HCT116 (cell line): ENCODE measurements around the gene GNAI3. TPM values are rescaled to one million over a fixed set of nuclear protein-coding genes. Genes with fewer than 3 reads are reported as not detected.

Source experiments
- ATAC-seq: fragments of 200-7000 bp; cut with Tn5 transposase; 2 replicates; pipeline ENCODE4 v1.9.1; 2020; ENCODE audit warnings: mild to moderate bottlenecking, moderate library complexity
- BruUV-seq: library from RNA; stranded (reverse); fragments of 400-500 nt; replicated peaks from 2 replicates; lab custom pipeline; 2021; lab: Mats Ljungman, UMichigan
- CTCF ChIA-PET: fragments of 300-600 bp; sonication (Branson Sonifier 250); formaldehyde crosslinking; loops from one replicate; lab custom pipeline; 2021; ENCODE audit warnings: antibody characterized with exemption; lab: Charles Lee
- POLR2A ChIA-PET: fragments of 300-600, 350-600 bp; sonication (Branson Sonifier 250); formaldehyde crosslinking; loops from one replicate; lab custom pipeline; 2021; ENCODE audit warnings: antibody characterized with exemption; lab: Charles Lee
- RAD21 ChIA-PET, 2 experiments: fragments of 300-600 bp; sonication (Branson Sonifier 250); formaldehyde crosslinking; loops; one replicate each; lab custom pipeline; 2023; ENCODE audit warnings: low total read pairs in 2 of 2; ENCODE audit not compliant: uncharacterized antibody in 2 of 2, unreplicated experiment in 2 of 2, low non-redundant PET in 1 of 2; lab: Charles Lee
- DNase-seq: peaks from one replicate; pipeline ENCODE4 v3.0.0-alpha.2; 2010; ENCODE audit warnings: low read depth, low spot score
- H2AFZ ChIP-seq: fragments of 200-600 bp; shearing (Covaris generic), sonication (generic); 2 replicates; pipeline ENCODE4 v1.6.1; 2017; ENCODE audit warnings: low read depth, mixed run types, mixed read lengths, antibody characterized with exemption, low read length; ENCODE audit not compliant: poor library complexity, severe bottlenecking
- H3K27ac ChIP-seq: 2 replicates; pipeline ENCODE4 v1.5.1; 2012; ENCODE audit warnings: low read depth, low read length
- H3K27me3 ChIP-seq: fragments of 200-600 bp; sonication (generic); 2 replicates; pipeline ENCODE4 v1.6.1; 2016; ENCODE audit warnings: mixed run types, low read length, mixed read lengths; ENCODE audit not compliant: insufficient read depth
- H3K36me3 ChIP-seq, 2 experiments: fragments of 200-500 bp in 1 of 2; fragments of 200-600 bp in 1 of 2; sonication (Bioruptor generic) in 1 of 2; sonication (generic) in 1 of 2; 2 replicates each; pipeline versions ENCODE4 v1.5.1 to v1.6.1; 2014 to 2016; ENCODE audit warnings: low read length in 2 of 2, inconsistent platforms in 1 of 2, mixed read lengths in 1 of 2, mixed run types in 1 of 2; ENCODE audit not compliant: insufficient read depth in 2 of 2, control insufficient read depth in 1 of 2
- H3K4me1 ChIP-seq, 2 experiments: fragments of 200-600 bp in 1 of 2; sonication (generic) in 1 of 2; 2 replicates each; pipeline versions ENCODE4 v1.5.1 to v1.6.1; 2012 to 2017; ENCODE audit warnings: low read length in 2 of 2, inconsistent platforms in 1 of 2, mild to moderate bottlenecking in 1 of 2, mixed read lengths in 1 of 2, mixed run types in 1 of 2, moderate library complexity in 1 of 2; ENCODE audit not compliant: insufficient read depth in 2 of 2, control insufficient read depth in 1 of 2
- H3K4me2 ChIP-seq: fragments of 200-600 bp; sonication (generic); 2 replicates; pipeline ENCODE4 v1.6.1; 2017; ENCODE audit warnings: mixed run types, low read length, mixed read lengths
- H3K4me3 ChIP-seq, 2 experiments: fragments of 200-600 bp in 1 of 2; sonication (generic) in 1 of 2; replicated peaks in 1 of 2; 2 replicates each; pipeline ENCODE4 v1.5.1; 2011 to 2016; ENCODE audit warnings: low read length in 2 of 2, control low read depth in 1 of 2, low read depth in 1 of 2, mild to moderate bottlenecking in 1 of 2, mixed read lengths in 1 of 2, mixed run types in 1 of 2
- H3K79me2 ChIP-seq: fragments of 200-600 bp; sonication (generic); 2 replicates; pipeline ENCODE4 v1.6.1; 2017; ENCODE audit warnings: mild to moderate bottlenecking, mixed run types, low read length, moderate library complexity, mixed read lengths; ENCODE audit not compliant: insufficient read depth
- H3K9ac ChIP-seq: fragments of 200-600 bp; sonication (generic); 2 replicates; pipeline ENCODE4 v1.6.1; 2016; ENCODE audit warnings: low read length, mixed read lengths
- H3K9me2 ChIP-seq: fragments of 200-600 bp; sonication (generic), shearing (Covaris generic); 2 replicates; pipeline ENCODE4 v1.6.1; 2017; ENCODE audit warnings: mixed run types, mild to moderate bottlenecking, moderate library complexity; ENCODE audit not compliant: insufficient read depth
- H3K9me3 ChIP-seq, 2 experiments: fragments of 200-500 bp in 1 of 2; fragments of 200-600 bp in 1 of 2; sonication (Bioruptor generic) in 1 of 2; sonication (generic) in 1 of 2; 2 replicates each; pipeline ENCODE4 v1.6.1; 2014 to 2017; ENCODE audit warnings: low read length in 2 of 2, mixed read lengths in 2 of 2, inconsistent platforms in 1 of 2, low read depth in 1 of 2, mild to moderate bottlenecking in 1 of 2, mixed run types in 1 of 2, moderate library complexity in 1 of 2; ENCODE audit not compliant: control insufficient read depth in 1 of 2, insufficient read depth in 1 of 2
- H4K20me1 ChIP-seq: fragments of 200-600 bp; sonication (generic), shearing (Covaris generic); 2 replicates; pipeline ENCODE4 v1.6.1; 2017; ENCODE audit warnings: mixed run types, mild to moderate bottlenecking, moderate library complexity; ENCODE audit not compliant: insufficient read depth
- ATF3 ChIP-seq: IDR thresholded peaks from 2 replicates; pipeline ENCODE4 v1.6.1; 2012
- CBX3 ChIP-seq: IDR thresholded peaks from 2 replicates; pipeline ENCODE4 v1.6.1; 2012; ENCODE audit warnings: low read depth
- CEBPB ChIP-seq: IDR thresholded peaks from 2 replicates; pipeline ENCODE4 v1.6.1; 2012; ENCODE audit warnings: low read depth
- ELF1 ChIP-seq: IDR thresholded peaks from 2 replicates; pipeline ENCODE4 v1.6.1; 2012; ENCODE audit warnings: low read depth, borderline replicate concordance
- EZH2 ChIP-seq: fragments of 200-600 bp; sonication (generic); IDR thresholded peaks from 2 replicates; pipeline ENCODE4 v1.6.1; 2017; ENCODE audit warnings: antibody characterized with exemption, mixed run types
- EZH2phosphoT487 ChIP-seq: fragments of 200-600 bp; IDR thresholded peaks from 2 replicates; pipeline ENCODE4 v1.6.1; 2018; ENCODE audit warnings: antibody characterized with exemption, borderline replicate concordance
- FOSL1 ChIP-seq: IDR thresholded peaks from 2 replicates; pipeline ENCODE4 v1.6.1; 2012; ENCODE audit warnings: low read depth
- JUND ChIP-seq: IDR thresholded peaks from 2 replicates; pipeline ENCODE4 v1.6.1; 2012
- MAX ChIP-seq: IDR thresholded peaks from 2 replicates; pipeline ENCODE4 v1.6.1; 2012
- POLR2AphosphoS5 ChIP-seq: IDR thresholded peaks from 2 replicates; pipeline ENCODE4 v1.6.1; 2011; ENCODE audit warnings: mild to moderate bottlenecking, low read depth, low read length, moderate library complexity
- REST ChIP-seq: IDR thresholded peaks from 2 replicates; pipeline ENCODE4 v1.6.1; 2012; ENCODE audit warnings: low read depth
- SIN3A ChIP-seq: IDR thresholded peaks from 2 replicates; pipeline ENCODE4 v1.6.1; 2012; ENCODE audit warnings: low read depth
- SP1 ChIP-seq: IDR thresholded peaks from 2 replicates; pipeline ENCODE4 v1.6.1; 2012; ENCODE audit warnings: low read depth
- SRF ChIP-seq: IDR thresholded peaks from 2 replicates; pipeline ENCODE4 v1.6.1; 2012; ENCODE audit warnings: low read depth
- TCF7L2 ChIP-seq: IDR thresholded peaks from 2 replicates; pipeline ENCODE4 v1.7.0; 2011; ENCODE audit warnings: borderline replicate concordance, inconsistent platforms; ENCODE audit not compliant: insufficient read depth, insufficient read length; ENCODE audit errors: extremely low read depth
- ZBTB33 ChIP-seq: IDR thresholded peaks from 2 replicates; pipeline ENCODE4 v1.6.1; 2011; ENCODE audit warnings: mild to moderate bottlenecking, low read length, moderate library complexity; ENCODE audit not compliant: insufficient replicate concordance; ENCODE audit errors: extremely low read depth
- ZFX ChIP-seq: fragments of 450-650 bp; IDR thresholded peaks from 2 replicates; pipeline ENCODE4 v1.6.1; 2017
- ZNF274 ChIP-seq: fragments of 200-500 bp; sonication (Bioruptor generic); IDR thresholded peaks from 2 replicates; pipeline ENCODE4 v1.6.1; 2014; ENCODE audit warnings: mild to moderate bottlenecking, low read depth, low read length, inconsistent platforms
- intact Hi-C: fragments of 100-400 bp; cut with micrococcal nuclease; formaldehyde crosslinking; loops from 2 replicates; pipeline ENCODE4 v1.10.0; 2022
- total RNA-seq: library from RNA; stranded (reverse); gene quantifications from one replicate; pipeline ENCODE4 v1.2.1, GENCODE V29; 2021; ENCODE audit not compliant: unreplicated experiment

GNAI3 gene
- total RNA-seq, 1 experiment from 2014 or later = 9.5 TPM

GRCh38 chr1:109641861-109642260, 93.4 kb downstream of the GNAI3 start:
- Histone ChIP-seq H2AFZ (no peak overlapping the region), H3K79me2 (no peaks in the 10 kb centered on the region), H3K9me3 (no peaks in the 10 kb centered on the region), H4K20me1 (no peaks in the 10 kb centered on the region), H3K27ac (no peak overlapping the region), H3K4me1 (peaks cover 3 to 19% of the 10 kb centered on the region in 2 experiments), H3K4me3 (no peak overlapping the region), H3K9me2 (no peaks in the 10 kb centered on the region), H3K36me3 (no peaks in the 10 kb centered on the region), H3K9ac (no peak overlapping the region), H3K4me2 (no peak overlapping the region), H3K27me3 (no peaks in the 10 kb centered on the region)
- CTCF ChIA-PET = interaction anchor here (3.3 to 4.0 kb wide), 4 partner anchors 7 to 342 kb away, joined by 50 to 73 read pairs (median 58); partner anchors contain the start of gene AHCYL1
- POLR2A ChIA-PET = no interaction called here
- ATAC-seq = no peak
- TF ChIP-seq REST = no peak
- no peak for TF ChIP-seq SIN3A
- no peak for TF ChIP-seq EZH2
- no peak for TF ChIP-seq ZNF274
- no peak for TF ChIP-seq SP1
- TF ChIP-seq ATF3 = no peak
- TF ChIP-seq TCF7L2 = no peak
- no peak for TF ChIP-seq FOSL1
- no peak for TF ChIP-seq CEBPB
- TF ChIP-seq SRF = no peak
- TF ChIP-seq JUND = no peak
- TF ChIP-seq MAX = no peak
- no peak for TF ChIP-seq ZBTB33
- TF ChIP-seq ELF1 = no peak
- TF ChIP-seq POLR2AphosphoS5 = no peak
- TF ChIP-seq ZFX = no peak
- no peak for TF ChIP-seq CBX3
- no peak for TF ChIP-seq EZH2phosphoT487
- RAD21 ChIA-PET = interaction anchor here in 1 of 2 experiments (2.4 kb wide), 1 partner anchor 96 kb away, joined by 8 read pairs; no protein-coding TSS in a partner anchor
- intact Hi-C loops = loop anchor here (2.0 kb wide), 1 partner anchor 95 kb away; no protein-coding TSS in a partner anchor
- no peak for DNase-seq
- BruUV-seq = no TSS peak
